AG04450 (cell line): ENCODE results near the gene UQCR11. TPM values are rescaled to one million over a fixed set of nuclear protein-coding genes. Genes with fewer than 3 reads are reported as not detected.

Experiments used
- CTCF ChIA-PET: fragments of 300-600, 350-600 bp; formaldehyde crosslinking; extraction: SDS; loops from one replicate; lab custom pipeline; 2022; ENCODE audit warnings: antibody characterized with exemption, inconsistent platforms; lab: Charles Lee
- POLR2A ChIA-PET: fragments of 350-600 bp; formaldehyde crosslinking; extraction: SDS; loops from one replicate; lab custom pipeline; 2021; ENCODE audit warnings: antibody characterized with exemption, inconsistent platforms; lab: Yijun Ruan, JAX
- DNase-seq: peaks from one replicate; pipeline ENCODE4 v3.0.0-alpha.2; 2011; ENCODE audit warnings: low read depth, low spot score
- H3K27ac ChIP-seq: one replicate; pipeline ENCODE4 v1.5.1; 2012; ENCODE audit warnings: low read depth, low read length, control low read depth
- H3K27me3 ChIP-seq: one replicate; pipeline ENCODE4 v1.6.0; 2012; ENCODE audit warnings: low read length; ENCODE audit not compliant: control insufficient read depth, insufficient read depth
- H3K4me3 ChIP-seq: 2 replicates; pipeline ENCODE4 v1.5.1; 2011; ENCODE audit warnings: mild to moderate bottlenecking, low read depth, low read length, control low read depth
- H3K9me3 ChIP-seq: 2 replicates; pipeline ENCODE4 v1.5.1; 2012; ENCODE audit warnings: low read length; ENCODE audit not compliant: control insufficient read depth, insufficient read depth
- CTCF ChIP-seq: IDR thresholded peaks from 2 replicates; pipeline ENCODE4 v1.5.1; 2011; ENCODE audit warnings: low read depth, low read length, control low read depth, inconsistent platforms
- polyA plus RNA-seq: library from polyadenylated mRNA; depleted of rRNA; stranded (reverse); fragments of >200 nt; gene quantifications from 2 replicates; pipeline ENCODE4 v1.2.3, GENCODE V29; 2011

The UQCR11 gene
- polyA plus RNA-seq, 1 experiment = 153 TPM

GRCh38 chr19:1587872-1588271 lies 17.4 kb downstream of the UQCR11 start:
- ChIA-PET CTCF (interaction anchor here (1.2 kb wide), 1 partner anchor 41 kb away, joined by 3 read pairs; no protein-coding TSS in a partner anchor), POLR2A (no interaction called here)
- no peak for TF ChIP-seq CTCF
- no peak overlapping the region for H3K4me3 ChIP-seq
- H3K27ac ChIP-seq = no peak overlapping the region
- H3K9me3 ChIP-seq = peaks cover 2% of the 10 kb centered on the region; the same call in 1 of the 2 replicates
- no peaks in the 10 kb centered on the region for H3K27me3 ChIP-seq
- DNase-seq = no peak

- POLR2A ChIA-PET = no interaction called here
- no peak overlapping the region for H3K4me3 ChIP-seq
- no peak for TF ChIP-seq CTCF
Measured at GRCh38 chr19:1585243-1585580, 20.1 kb downstream of the UQCR11 start.

GRCh38 chr19:1584500-1585242 lies 20.6 kb downstream of the UQCR11 start:
- Histone ChIP-seq H3K9me3 (no peaks in the 10 kb centered on the region; the same call in 1 of the 2 replicates), H3K27me3 (no peaks in the 10 kb centered on the region), H3K27ac (no peak overlapping the region), H3K4me3 (no peak overlapping the region)
- POLR2A ChIA-PET = no interaction called here
- no peak for DNase-seq
- TF ChIP-seq CTCF = no peak
- CTCF ChIA-PET = no interaction called here

More at GRCh38 chr19:1585243-1585580, 20.1 kb downstream of the UQCR11 start:
- no peak for DNase-seq
- no peaks in the 10 kb centered on the region; the same call in 1 of the 2 replicates for H3K9me3 ChIP-seq
- CTCF ChIA-PET = no interaction called here
- H3K27me3 ChIP-seq = no peaks in the 10 kb centered on the region
- no peak overlapping the region for H3K27ac ChIP-seq

GRCh38 chr19:1582201-1582600 lies 23.1 kb downstream of the UQCR11 start:
- Histone ChIP-seq H3K4me3 (no peak overlapping the region), H3K9me3 (no peaks in the 10 kb centered on the region; the same call in 1 of the 2 replicates), H3K27ac (no peak overlapping the region), H3K27me3 (no peaks in the 10 kb centered on the region)
- DNase-seq = no peak
- POLR2A ChIA-PET = no interaction called here
- no peak for TF ChIP-seq CTCF
- CTCF ChIA-PET = interaction anchor here (0.9 kb wide), 1 partner anchor 36 kb away, joined by 3 read pairs; no protein-coding TSS in a partner anchor

GRCh38 chr19:1580957-1581356 lies 24.3 kb downstream of the UQCR11 start:
- no peak overlapping the region for H3K4me3 ChIP-seq
- H3K27me3 ChIP-seq = no peaks in the 10 kb centered on the region
- no peak for DNase-seq
- ChIA-PET CTCF (interaction anchor here (0.8 kb wide), 1 partner anchor 35 kb away, joined by 3 read pairs; no protein-coding TSS in a partner anchor), POLR2A (no interaction called here)
- no peaks in the 10 kb centered on the region; the same call in 1 of the 2 replicates for H3K9me3 ChIP-seq
- no peak overlapping the region for H3K27ac ChIP-seq
- no peak for TF ChIP-seq CTCF
